Fibroblast of mammary gland (primary cell): ENCODE data around the gene HMGCR.

ENCODE experiments used
- DNase-seq: peaks from one replicate; pipeline ENCODE4 v3.0.0-alpha.2; 2010; ENCODE audit warnings: low read depth
- H3K4me3 ChIP-seq: 2 replicates; pipeline ENCODE4 v1.5.1; 2011; ENCODE audit warnings: low read depth, mild to moderate bottlenecking, low read length, moderate library complexity; ENCODE audit not compliant: control insufficient read depth
- CTCF ChIP-seq: conservative IDR thresholded peaks from 2 replicates; pipeline ENCODE4 v1.5.1; 2011; ENCODE audit warnings: low read depth, low read length, inconsistent platforms; ENCODE audit not compliant: control insufficient read depth, insufficient read depth

Gene HMGCR

GRCh38 chr5:75335486-75335885 lies 1.5 kb upstream of the HMGCR start:
- DNase-seq = no peak
- no peak overlapping the region for H3K4me3 ChIP-seq
- no peak for TF ChIP-seq CTCF

DNA sequence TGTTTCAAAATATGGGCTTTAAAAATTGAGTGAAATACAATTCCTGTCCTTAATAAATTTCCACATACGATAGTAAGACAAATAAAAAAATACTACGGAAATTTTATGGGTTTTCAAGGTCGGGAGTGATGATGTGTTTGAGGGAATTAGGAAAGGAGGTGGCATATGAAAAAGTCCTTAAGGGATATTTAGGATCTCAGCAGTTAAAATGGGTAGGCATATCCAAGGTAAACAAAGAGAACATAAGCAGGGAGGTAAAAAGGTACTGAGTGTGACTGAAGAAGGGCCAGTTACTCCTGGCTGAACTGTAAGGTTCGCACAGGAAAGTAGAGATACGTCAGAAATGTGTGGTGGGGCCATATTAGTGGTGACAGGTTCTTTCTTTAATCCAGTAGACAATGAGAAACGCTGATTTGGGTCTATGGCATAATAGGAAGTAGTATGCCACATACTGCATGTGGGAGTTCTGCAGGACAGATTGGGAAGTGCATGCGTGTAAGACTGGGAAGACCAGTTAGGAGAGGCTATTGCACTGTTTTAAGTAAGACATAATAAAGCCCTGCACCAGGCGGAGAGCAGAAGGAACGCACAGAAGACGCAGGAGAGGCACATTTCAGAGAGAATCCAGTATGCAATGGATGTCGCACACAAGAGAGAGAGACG lies 937 bp upstream of the HMGCR start:
- peak; percentile 62 for TF ChIP-seq CTCF
- DNase-seq = peak; percentile 88
- H3K4me3 ChIP-seq = peak overlapping the region; percentile 71

GRCh38 chr5:75337366-75338021 lies 474 bp downstream of the HMGCR start:
- peak overlapping the region; percentile 89 for H3K4me3 ChIP-seq
- DNase-seq = peak; percentile 23
- no peak for TF ChIP-seq CTCF

- no peak for TF ChIP-seq CTCF
Measured at GRCh38 chr5:75338408-75338807, 1.4 kb downstream of the HMGCR start.

GRCh38 chr5:75340714-75341478 lies 3.9 kb downstream of the HMGCR start:
- DNase-seq = no peak
- no peak for TF ChIP-seq CTCF
- H3K4me3 ChIP-seq = no peak overlapping the region

More at GRCh38 chr5:75338408-75338807, 1.4 kb downstream of the HMGCR start:
- no peak for DNase-seq
- peak overlapping the region; percentile 89 for H3K4me3 ChIP-seq

GRCh38 chr5:75341934-75342333 lies 4.9 kb downstream of the HMGCR start:
- no peak overlapping the region for H3K4me3 ChIP-seq
- no peak for TF ChIP-seq CTCF
- DNase-seq = no peak
